Brain microvascular endothelial cell (primary cell): ENCODE measurements around the gene PDHX.

ENCODE experiments used
- DNase-seq: peaks from one replicate; pipeline ENCODE4 v3.0.0-alpha.2; 2020
- H3K27ac ChIP-seq: fragments of 250-450 bp; sonication (Bioruptor Pico); 2 replicates; pipeline ENCODE4 v1.5.1; 2020; ENCODE audit warnings: mild to moderate bottlenecking, moderate library complexity
- H3K27me3 ChIP-seq: fragments of 250-450 bp; sonication (Bioruptor Pico); replicated peaks from 2 replicates; pipeline ENCODE4 v1.5.1; 2020; ENCODE audit warnings: mild to moderate bottlenecking
- H3K36me3 ChIP-seq: fragments of 250-450 bp; sonication (Bioruptor Pico); replicated peaks from 2 replicates; pipeline ENCODE4 v1.5.1; 2020; ENCODE audit warnings: mild to moderate bottlenecking
- H3K4me3 ChIP-seq: 2 replicates; pipeline ENCODE4 v1.5.1; 2011; ENCODE audit warnings: low read depth, mild to moderate bottlenecking, control low read depth, low read length, moderate library complexity
- in situ Hi-C: cut with HindIII; loops from 2 replicates; pipeline ENCODE4 v1.10.0; 2017; ENCODE audit warnings: low sequenced_read_pairs, low pct_ligation_motif_present
- TF ChIP-seq, protein P1 (sequence below): IDR thresholded peaks from 2 replicates; pipeline ENCODE4 v1.5.1; 2011; ENCODE audit warnings: low read depth, mild to moderate bottlenecking, moderate library complexity, low read length, control low read depth, inconsistent platforms; ENCODE audit errors: missing control alignments

Gene PDHX

GRCh38 chr11:34904421-34904955 lies 11.9 kb upstream of the PDHX start:
- no peak overlapping the region for H3K27ac ChIP-seq
- in situ Hi-C loops, result no loop called here
- no peaks in the 10 kb centered on the region for H3K36me3 ChIP-seq
- TF ChIP-seq, protein P1, sequence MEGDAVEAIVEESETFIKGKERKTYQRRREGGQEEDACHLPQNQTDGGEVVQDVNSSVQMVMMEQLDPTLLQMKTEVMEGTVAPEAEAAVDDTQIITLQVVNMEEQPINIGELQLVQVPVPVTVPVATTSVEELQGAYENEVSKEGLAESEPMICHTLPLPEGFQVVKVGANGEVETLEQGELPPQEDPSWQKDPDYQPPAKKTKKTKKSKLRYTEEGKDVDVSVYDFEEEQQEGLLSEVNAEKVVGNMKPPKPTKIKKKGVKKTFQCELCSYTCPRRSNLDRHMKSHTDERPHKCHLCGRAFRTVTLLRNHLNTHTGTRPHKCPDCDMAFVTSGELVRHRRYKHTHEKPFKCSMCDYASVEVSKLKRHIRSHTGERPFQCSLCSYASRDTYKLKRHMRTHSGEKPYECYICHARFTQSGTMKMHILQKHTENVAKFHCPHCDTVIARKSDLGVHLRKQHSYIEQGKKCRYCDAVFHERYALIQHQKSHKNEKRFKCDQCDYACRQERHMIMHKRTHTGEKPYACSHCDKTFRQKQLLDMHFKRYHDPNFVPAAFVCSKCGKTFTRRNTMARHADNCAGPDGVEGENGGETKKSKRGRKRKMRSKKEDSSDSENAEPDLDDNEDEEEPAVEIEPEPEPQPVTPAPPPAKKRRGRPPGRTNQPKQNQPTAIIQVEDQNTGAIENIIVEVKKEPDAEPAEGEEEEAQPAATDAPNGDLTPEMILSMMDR, result no peak
- H3K27me3 ChIP-seq, result no peaks in the 10 kb centered on the region
- DNase-seq, result no peak
- H3K4me3 ChIP-seq, result no peak overlapping the region

DNA sequence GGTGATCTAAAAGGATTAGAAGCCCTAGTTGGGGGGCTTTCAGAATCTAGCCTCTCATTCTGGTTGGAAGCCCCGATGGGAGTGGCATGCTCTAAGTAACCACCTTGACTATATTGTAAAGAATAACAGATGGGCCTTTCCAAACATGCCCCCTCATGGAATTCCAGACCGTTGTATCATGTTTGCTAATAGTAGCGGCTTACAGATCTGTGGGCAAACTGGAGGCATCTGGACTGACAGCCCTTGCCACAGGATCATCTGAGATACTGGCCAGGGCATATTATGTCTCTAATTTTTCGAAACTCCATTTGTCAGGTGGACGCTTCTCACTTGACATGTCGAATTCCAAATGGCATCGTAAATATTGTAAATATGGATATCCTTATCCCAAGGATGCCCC lies 10.8 kb upstream of the PDHX start:
- no peaks in the 10 kb centered on the region for H3K36me3 ChIP-seq
- no peak overlapping the region for H3K4me3 ChIP-seq
- no peaks in the 10 kb centered on the region for H3K27me3 ChIP-seq
- H3K27ac ChIP-seq, result no peak overlapping the region
- in situ Hi-C loops, result no loop called here
- DNase-seq, result no peak
- TF ChIP-seq, protein P1, result no peak

GRCh38 chr11:34907934-34908593 lies 8.4 kb upstream of the PDHX start:
- in situ Hi-C loops, result no loop called here
- H3K27me3 ChIP-seq, result no peaks in the 10 kb centered on the region
- H3K4me3 ChIP-seq, result no peak overlapping the region
- H3K27ac ChIP-seq, result no peak overlapping the region
- no peak for DNase-seq
- H3K36me3 ChIP-seq, result no peaks in the 10 kb centered on the region
- TF ChIP-seq, protein P1, result no peak

GRCh38 chr11:34909415-34909814 lies 7.0 kb upstream of the PDHX start:
- DNase-seq, result no peak
- Histone ChIP-seq H3K27ac (no peak overlapping the region), H3K36me3 (no peaks in the 10 kb centered on the region), H3K27me3 (no peaks in the 10 kb centered on the region), H3K4me3 (no peak overlapping the region)
- in situ Hi-C loops, result no loop called here
- TF ChIP-seq, protein P1, result no peak

GRCh38 chr11:34909955-34910354 lies 6.5 kb upstream of the PDHX start:
- H3K36me3 ChIP-seq, result no peaks in the 10 kb centered on the region
- H3K27ac ChIP-seq, result no peak overlapping the region
- H3K4me3 ChIP-seq, result no peak overlapping the region
- DNase-seq, result no peak
- in situ Hi-C loops, result no loop called here
- TF ChIP-seq, protein P1, result no peak
- H3K27me3 ChIP-seq, result no peaks in the 10 kb centered on the region

GRCh38 chr11:34910817-34911216 lies 5.6 kb upstream of the PDHX start:
- H3K27ac ChIP-seq, result no peak overlapping the region
- TF ChIP-seq, protein P1, result no peak
- no peaks in the 10 kb centered on the region for H3K27me3 ChIP-seq
- DNase-seq, result no peak
- in situ Hi-C loops, result no loop called here
- H3K36me3 ChIP-seq, result no peaks in the 10 kb centered on the region
- H3K4me3 ChIP-seq, result no peak overlapping the region
